HCT116 (cell line): ENCODE measurements around the gene TMEM132C.

ENCODE experiments used
- EGR1 ChIP-seq: IDR thresholded peaks from 2 replicates; pipeline ENCODE4 v1.6.1; 2012; ENCODE audit warnings: low read depth
- EZH2phosphoT487 ChIP-seq: fragments of 200-600 bp; IDR thresholded peaks from 2 replicates; pipeline ENCODE4 v1.6.1; 2018; ENCODE audit warnings: antibody characterized with exemption, borderline replicate concordance

- TF ChIP-seq EZH2phosphoT487 (no peak), EGR1 (no peak)
Observed at GRCh38 chr12:128418944-128419343, 152.0 kb downstream of the TMEM132C start.
